NCI-H2107 treated with DMSO at 0.1 percent for 48 hours (cell line): ENCODE results near the gene CEACAM3.

Experiments
- DNase-seq: peaks from one replicate; lab custom pipeline; 2025; ENCODE audit not compliant: unreplicated experiment; lab: John Stamatoyannopoulos, UW

The CEACAM3 gene

DNA sequence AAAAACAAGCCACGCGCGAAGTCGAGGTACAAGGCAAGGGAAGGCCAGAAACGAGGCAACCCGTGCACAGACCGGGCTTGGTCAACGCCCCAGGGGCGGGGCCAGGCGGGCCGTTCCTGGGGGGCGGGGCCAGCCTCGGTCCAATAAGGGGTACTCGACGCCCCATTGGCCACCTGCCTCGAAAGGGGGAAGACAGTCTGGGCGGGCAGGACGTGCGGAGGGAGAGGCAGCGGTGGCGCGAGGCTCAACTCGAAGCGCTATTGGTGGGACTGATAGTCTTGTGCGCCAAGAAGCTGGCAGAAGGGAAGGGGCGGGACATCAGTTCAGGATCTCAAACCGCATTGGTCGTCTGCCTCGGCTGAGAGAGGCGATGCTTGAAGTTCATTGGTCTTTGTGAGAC is 48.2 kb downstream of the CEACAM3 start, which contains the start of gene LYPD4:
LYPD4 (minus strand) TSS at position 83 of the 400 bp plus-strand sequence. CDS start 5,398 bp downstream, outside the sequence.
- no peak for DNase-seq

DNA sequence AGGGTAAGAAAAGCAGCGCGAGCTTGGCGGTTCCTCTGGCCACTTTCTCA is 48.4 kb downstream of the CEACAM3 start, which contains the start of gene DMRTC2:
DMRTC2 (plus strand) TSS at position 42 of the 50 bp plus-strand sequence. CDS start 2,387 bp downstream, outside the sequence.
- no peak for DNase-seq

DNA sequence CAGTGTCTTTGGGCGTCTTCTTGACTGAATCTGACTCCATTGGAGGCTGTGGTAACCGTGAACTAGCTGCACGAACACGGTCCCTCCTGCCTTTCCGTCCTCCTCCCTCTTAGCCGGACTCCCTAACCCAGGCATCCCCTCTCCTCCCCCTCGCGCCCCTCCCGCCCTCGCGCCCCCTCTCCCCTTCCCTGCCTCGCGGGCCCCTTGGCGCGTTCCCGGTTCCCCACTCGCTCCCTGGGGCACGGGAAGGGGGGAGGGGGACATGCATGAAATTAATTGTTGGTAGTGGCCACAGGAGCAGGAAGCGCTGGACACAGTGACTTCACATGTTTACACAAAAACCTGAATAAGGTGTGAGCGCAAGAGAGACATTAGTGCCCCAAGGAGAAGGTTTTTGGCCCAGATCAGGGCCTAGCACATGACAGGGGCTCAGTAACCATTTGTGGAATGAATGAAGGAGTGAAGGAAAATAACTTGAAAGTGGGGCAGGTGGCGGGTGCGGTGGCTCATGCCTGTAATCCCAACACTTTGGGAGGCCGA is 48.7 kb downstream of the CEACAM3 start:
- no peak for DNase-seq

DNA sequence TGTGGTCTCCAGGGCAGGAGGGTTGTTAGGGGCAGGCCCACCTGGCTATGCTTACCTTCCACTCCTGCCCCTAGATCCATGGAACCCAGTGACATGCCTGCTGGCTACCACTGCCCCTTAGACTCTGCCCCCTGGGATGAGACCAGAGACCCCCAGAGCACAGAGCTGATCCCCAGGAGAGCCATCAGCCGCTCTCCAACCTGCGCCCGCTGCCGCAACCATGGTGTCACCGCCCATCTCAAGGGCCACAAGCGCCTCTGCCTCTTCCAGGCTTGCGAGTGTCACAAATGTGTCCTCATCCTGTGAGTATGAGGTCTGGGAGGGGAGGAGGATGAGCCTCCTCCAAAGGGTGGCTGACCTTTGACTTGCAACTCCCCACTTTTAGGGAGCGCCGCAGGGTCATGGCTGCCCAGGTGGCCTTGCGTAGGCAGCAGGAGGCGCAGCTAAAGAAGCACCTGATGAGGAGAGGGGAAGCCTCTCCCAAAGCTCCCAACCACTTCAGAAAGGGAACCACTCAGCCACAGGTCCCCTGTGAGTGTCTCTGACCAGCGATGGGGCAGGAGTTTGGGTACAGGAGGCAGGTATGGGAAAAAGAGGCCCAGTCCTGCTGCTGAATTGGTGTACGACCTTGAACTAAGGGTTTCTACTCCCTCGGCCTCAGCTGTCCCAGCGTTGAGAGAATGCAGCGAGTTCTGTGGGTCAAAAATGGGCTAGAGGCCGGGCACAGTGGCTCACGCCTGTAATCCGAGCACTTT is 51.1 kb downstream of the CEACAM3 start:
- no peak for DNase-seq

DNA sequence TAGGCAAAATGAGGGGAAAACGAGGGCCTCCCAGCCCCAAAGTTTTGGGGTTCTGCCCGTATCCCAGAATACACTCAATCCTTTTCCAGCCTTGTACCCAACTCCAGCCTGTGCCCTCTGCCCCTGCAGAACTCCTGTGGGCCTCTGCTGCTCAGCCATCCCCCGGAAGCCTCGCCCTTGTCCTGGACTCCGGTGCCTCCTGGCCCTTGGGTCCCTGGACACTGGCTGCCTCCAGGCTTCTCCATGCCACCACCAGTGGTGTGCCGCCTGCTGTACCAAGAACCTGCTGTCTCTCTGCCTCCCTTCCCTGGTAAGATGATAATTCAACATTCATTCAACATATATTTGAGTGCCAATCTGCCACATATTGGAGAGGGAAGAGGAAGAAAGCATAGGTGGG is 52.3 kb downstream of the CEACAM3 start:
- no peak for DNase-seq

DNA sequence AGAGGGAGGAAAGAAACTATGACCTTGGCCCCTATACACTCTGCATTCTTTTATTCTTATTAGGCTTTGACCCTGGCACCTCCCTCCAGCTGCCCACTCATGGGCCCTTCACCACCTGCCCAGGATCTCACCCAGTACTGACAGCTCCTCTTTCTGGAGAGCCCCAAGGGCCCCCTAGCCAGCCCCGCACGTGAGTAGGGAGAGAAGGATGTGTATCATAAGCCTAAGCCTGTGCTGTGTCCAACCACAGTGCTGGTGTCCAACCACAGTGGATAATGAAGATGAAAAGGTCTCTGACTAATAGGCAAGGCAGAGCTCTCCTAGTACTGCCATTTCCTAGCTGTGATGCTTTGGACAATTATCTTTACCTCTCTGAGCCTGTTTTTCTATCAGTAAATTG is 52.7 kb downstream of the CEACAM3 start:
- DNase-seq = no peak

DNA sequence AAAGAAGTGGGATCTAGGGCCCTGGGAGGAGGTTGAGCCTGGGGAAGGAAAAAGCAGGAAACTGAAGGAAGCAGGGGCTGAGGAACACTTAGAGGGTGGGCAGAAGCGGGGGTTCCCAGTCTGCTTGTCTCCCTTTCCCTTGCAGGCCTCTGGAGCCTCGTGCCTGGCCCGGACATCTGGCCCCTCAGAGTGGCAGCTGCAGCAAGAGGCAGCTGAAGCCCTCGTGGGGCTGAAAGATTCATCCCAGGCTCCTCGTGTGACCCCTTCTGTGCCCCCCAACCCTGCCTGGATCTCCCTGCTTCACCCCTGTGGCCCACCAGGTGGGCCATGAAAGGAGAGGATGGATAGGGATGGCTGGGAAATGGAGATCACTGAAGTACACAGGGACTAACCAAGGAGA is 54.0 kb downstream of the CEACAM3 start:
- no peak for DNase-seq

DNA sequence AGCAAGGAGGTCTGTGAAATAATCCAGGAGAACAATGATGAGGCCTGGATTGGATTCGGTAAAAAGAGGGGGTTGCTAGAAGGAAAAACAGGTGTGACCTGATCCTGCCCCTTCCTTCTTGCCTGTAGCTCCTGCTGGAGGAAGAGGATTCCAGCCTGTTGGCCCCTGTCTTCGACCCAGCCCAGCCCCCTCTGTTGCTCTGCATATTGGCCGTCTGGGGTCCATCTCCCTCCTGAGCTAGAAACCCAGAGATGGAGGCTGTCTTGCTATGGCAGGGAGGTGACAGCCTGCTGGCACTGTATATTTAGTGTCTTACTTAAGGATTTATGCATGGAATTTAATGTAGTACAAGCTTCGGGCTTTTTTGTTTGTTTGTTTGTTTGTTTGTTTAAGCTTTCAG is 55.1 kb downstream of the CEACAM3 start:
- DNase-seq = no peak

DNA sequence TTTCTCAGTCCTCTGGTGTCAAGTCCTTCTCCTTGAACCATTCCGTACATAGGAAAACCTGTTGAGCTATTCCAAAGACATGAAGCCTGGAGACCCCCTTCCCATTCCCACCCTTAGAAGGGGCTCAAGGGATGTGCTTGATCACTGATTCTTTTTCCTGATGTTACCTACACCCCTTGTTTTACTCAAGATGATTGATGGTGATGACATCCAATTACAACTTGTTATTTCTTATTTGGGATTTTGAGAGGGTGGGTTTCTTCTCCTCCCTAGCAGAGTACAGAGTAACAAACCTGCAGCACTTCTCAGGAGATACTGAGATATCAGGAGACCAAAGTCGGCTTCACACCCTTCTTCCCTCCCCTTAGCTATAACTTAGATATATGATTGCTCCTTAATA is 57.0 kb downstream of the CEACAM3 start:
- DNase-seq = no peak

DNA sequence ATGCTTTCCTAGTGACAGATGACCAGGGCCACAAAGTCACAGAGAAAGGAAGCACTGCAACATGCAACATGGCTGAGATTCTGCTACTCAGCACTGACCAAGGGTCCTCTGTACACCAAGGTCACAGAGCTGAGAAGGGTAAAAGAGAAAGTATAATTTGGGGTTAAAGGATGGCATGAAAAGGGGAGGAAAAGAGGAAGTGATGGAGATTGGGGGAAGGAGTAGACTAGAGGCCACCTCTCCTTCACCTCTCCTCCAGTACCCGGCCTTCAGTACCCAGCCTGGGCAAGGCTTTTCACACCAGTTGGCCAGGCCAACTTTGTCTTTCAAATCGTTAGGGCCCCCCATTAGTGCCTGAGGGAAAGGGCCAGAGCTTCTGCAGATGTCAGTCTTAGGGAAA is 57.4 kb downstream of the CEACAM3 start:
- DNase-seq = no peak

DNA sequence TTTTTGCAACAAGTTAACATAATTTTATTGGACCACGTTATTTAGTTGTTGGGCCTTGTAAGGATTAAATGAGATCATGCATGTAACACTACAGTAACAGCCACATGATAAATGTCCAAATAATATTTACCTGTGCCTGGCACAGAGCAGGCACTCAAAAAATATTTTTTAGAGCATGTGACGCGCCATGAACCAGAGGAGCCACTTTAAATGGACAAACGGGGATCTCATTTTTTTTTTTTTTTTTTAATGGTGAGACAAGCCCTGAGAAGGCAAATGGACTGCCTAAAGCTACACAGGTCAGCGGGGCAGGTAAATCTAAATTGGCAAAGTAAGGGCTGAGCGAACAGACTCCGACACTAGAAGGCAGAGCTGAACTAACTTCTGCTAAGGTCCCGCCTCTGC is 62.8 kb downstream of the CEACAM3 start:
- no peak for DNase-seq

DNA sequence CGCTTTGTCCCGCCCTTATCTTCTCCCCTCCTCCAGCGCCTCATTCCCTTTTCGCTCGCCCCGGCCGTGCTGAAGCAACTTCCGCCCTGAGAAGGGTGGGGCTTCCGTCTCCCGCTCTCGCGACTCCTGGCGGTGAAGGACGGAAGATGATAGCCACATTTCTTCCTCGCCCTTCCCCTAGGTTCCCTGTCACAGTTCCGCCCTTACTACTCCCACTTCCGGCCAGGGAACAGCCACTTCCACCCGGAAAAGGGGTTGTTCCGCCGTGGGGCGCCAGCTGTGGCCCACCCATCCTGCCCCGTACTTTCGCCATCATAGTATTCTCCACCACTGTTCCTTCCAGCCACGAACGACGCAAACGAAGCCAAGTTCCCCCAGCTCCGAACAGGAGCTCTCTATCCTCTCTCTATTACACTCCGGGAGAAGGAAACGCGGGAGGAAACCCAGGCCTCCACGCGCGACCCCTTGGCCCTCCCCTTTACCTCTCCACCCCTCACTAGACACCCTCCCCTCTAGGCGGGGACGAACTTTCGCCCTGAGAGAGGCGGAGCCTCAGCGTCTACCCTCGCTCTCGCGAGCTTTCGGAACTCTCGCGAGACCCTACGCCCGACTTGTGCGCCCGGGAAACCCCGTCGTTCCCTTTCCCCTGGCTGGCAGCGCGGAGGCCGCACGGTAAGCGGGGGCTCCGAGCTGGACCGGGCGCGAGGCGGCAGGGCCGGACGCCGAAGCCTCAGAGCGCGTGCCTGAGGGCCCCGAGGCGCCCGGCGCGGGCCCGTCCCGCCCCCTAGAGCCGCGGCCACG is 63.4 kb downstream of the CEACAM3 start, which contains the start of gene RPS19:
RPS19 (plus strand) TSS at position 638 of the 801 bp plus-strand sequence. CDS start 520 bp downstream, outside the sequence.
- DNase-seq = peak; percentile 92

DNA sequence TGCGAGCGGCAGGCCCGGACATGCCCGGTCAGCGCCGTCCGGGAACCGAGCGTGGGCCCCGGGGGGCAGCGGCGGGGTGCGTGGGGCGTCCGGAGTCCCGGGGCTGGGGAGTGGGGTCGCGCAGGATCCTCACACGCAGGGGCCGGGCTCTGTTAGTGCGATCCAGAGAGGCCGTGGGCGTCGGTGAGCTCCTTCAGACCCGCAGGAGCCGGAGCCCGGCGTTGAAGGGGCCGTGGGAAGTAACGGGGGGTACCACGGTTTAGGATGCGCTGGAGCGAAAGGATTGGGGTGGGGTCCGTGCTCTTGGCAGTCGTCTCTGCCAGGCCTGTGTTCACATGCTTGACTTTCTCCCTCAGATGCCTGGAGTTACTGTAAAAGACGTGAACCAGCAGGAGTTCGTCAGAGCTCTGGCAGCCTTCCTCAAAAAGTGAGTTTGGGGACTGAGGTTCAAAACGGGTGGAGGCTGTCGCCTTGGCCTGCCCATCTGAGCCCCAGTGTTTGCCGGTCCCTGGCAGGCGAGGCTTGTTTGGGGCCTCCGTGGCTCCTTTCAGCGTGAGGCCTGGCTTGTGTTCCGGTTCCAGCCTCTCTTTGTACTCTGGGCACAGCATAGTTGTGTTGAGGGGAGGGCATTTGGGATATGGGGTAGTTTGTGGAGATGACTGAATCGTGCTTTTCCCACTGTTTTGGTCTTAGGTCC is 64.2 kb downstream of the CEACAM3 start:
- no peak for DNase-seq
